Measurements from ENCODE around the gene UQCRFS1. TPM values are rescaled to one million over a fixed set of nuclear protein-coding genes. Genes with fewer than 3 reads are reported as not detected.

UQCRFS1 gene
- total RNA-seq, 1 experiment from 2014 or later, result 60.6 TPM

GRCh38 chr19:29155683-29156082, 57.3 kb downstream of the UQCRFS1 start:
- no peaks in the 10 kb centered on the region for H3K79me2 ChIP-seq (ENCODE audit: low read length)
- no peaks in the 10 kb centered on the region for H3K9me2 ChIP-seq (replicated peaks; ENCODE audit: low read length)
- TF ChIP-seq EZH2 (IDR thresholded peaks at IDR 0.05; ENCODE audit: low read length, unreplicated experiment) (no peak), EZH2phosphoT487 (IDR thresholded peaks at IDR 0.05; ENCODE audit: borderline replicate concordance, low read length) (no peak)
- TF ChIP-seq, protein P1, sequence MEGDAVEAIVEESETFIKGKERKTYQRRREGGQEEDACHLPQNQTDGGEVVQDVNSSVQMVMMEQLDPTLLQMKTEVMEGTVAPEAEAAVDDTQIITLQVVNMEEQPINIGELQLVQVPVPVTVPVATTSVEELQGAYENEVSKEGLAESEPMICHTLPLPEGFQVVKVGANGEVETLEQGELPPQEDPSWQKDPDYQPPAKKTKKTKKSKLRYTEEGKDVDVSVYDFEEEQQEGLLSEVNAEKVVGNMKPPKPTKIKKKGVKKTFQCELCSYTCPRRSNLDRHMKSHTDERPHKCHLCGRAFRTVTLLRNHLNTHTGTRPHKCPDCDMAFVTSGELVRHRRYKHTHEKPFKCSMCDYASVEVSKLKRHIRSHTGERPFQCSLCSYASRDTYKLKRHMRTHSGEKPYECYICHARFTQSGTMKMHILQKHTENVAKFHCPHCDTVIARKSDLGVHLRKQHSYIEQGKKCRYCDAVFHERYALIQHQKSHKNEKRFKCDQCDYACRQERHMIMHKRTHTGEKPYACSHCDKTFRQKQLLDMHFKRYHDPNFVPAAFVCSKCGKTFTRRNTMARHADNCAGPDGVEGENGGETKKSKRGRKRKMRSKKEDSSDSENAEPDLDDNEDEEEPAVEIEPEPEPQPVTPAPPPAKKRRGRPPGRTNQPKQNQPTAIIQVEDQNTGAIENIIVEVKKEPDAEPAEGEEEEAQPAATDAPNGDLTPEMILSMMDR (conservative IDR thresholded peaks at IDR 0.05; ENCODE audit: low read depth, low read length), result no peak
- no peak overlapping the region for H3K9ac ChIP-seq (ENCODE audit: low read length)
- H3K4me1 ChIP-seq (ENCODE audit: insufficient read depth, low read length), result no peaks in the 10 kb centered on the region
- ChIA-PET POLR2A (ENCODE audit: unreplicated experiment) (no interaction called here), CTCF (no interaction called here)
- H3K27me3 ChIP-seq (ENCODE audit: low read length), result no peaks in the 10 kb centered on the region
- intact Hi-C loops (cut with micrococcal nuclease), result no loop called here
- ATAC-seq (no peak), DNase-seq (no peak)
- no peak overlapping the region for H3K4me2 ChIP-seq (ENCODE audit: low read length)
- no peak overlapping the region for H3K4me3 ChIP-seq (ENCODE audit: low read length)
- no peaks in the 10 kb centered on the region for H4K20me1 ChIP-seq (ENCODE audit: low read length)
- H3K27ac ChIP-seq (ENCODE audit: low read length), result no peak overlapping the region
- BruUV-seq (replicated peaks), result no TSS peak
- 0 out of 2 replicates have a peak, but pooled peaks cover 3% of the 10 kb centered on the region for H3K9me3 ChIP-seq (ENCODE audit: low read length)
- no peak overlapping the region for H2AFZ ChIP-seq (ENCODE audit: low read length)
- H3K36me3 ChIP-seq (ENCODE audit: low read depth, low read length), result no peaks in the 10 kb centered on the region
- no peaks in the 10 kb centered on the region for H3F3A ChIP-seq (ENCODE audit: low read length, unreplicated experiment)
